GM18526 (cell line): Measurements from ENCODE around the gene R3HDM4.

Experiments used
- POLR2A ChIP-seq: IDR thresholded peaks from 3 replicates; pipeline ENCODE4 v1.6.1; 2011; ENCODE audit not compliant: insufficient read length; ENCODE audit errors: extremely low read depth

Gene R3HDM4

GRCh38 chr19:939922-940321 is 26.9 kb upstream of the R3HDM4 start:
- TF ChIP-seq POLR2A: no peak

GRCh38 chr19:939439-939838 is 26.4 kb upstream of the R3HDM4 start:
- no peak for TF ChIP-seq POLR2A

- TF ChIP-seq POLR2A: no peak
Measured at GRCh38 chr19:938233-938923, 25.4 kb upstream of the R3HDM4 start.

- no peak for TF ChIP-seq POLR2A
Measured at GRCh38 chr19:937259-937694, 24.3 kb upstream of the R3HDM4 start.

GRCh38 chr19:936175-936546 is 23.1 kb upstream of the R3HDM4 start:
- TF ChIP-seq POLR2A: no peak

- no peak for TF ChIP-seq POLR2A
Measured at GRCh38 chr19:934865-935479, 22.0 kb upstream of the R3HDM4 start.

GRCh38 chr19:934197-934840 is 21.3 kb upstream of the R3HDM4 start:
- TF ChIP-seq POLR2A: no peak

- no peak for TF ChIP-seq POLR2A
Measured at GRCh38 chr19:933553-933882, 20.5 kb upstream of the R3HDM4 start.

GRCh38 chr19:932648-933552 is 19.9 kb upstream of the R3HDM4 start:
- TF ChIP-seq POLR2A: no peak

- TF ChIP-seq POLR2A: no peak
Measured at GRCh38 chr19:931860-932647, 19.0 kb upstream of the R3HDM4 start.

GRCh38 chr19:929891-930258 is 16.9 kb upstream of the R3HDM4 start:
- no peak for TF ChIP-seq POLR2A

- TF ChIP-seq POLR2A: no peak
Measured at GRCh38 chr19:929203-929890, 16.3 kb upstream of the R3HDM4 start.

- no peak for TF ChIP-seq POLR2A
Measured at GRCh38 chr19:928471-929202, 15.6 kb upstream of the R3HDM4 start.
